SH-SY5Y (cell line): ENCODE measurements around the gene OR2W1.

ENCODE experiments used
- GATA2 ChIP-seq: IDR thresholded peaks from 2 replicates; pipeline ENCODE4 v1.6.1; 2011; ENCODE audit warnings: mild to moderate bottlenecking, low read depth, low read length
- GATA3 ChIP-seq: IDR thresholded peaks from 2 replicates; pipeline ENCODE4 v1.6.1; 2011; ENCODE audit warnings: low read depth, mild to moderate bottlenecking, low read length, moderate library complexity

- no peak for TF ChIP-seq GATA2
- no peak for TF ChIP-seq GATA3
These were observed 27.1 kb upstream of the OR2W1 start for GRCh38 chr6:29071831-29072723.
